WTC11 (cell line): ENCODE measurements around the gene ULK4.

Experiments used
- ELF4 ChIP-seq: sonication (generic); formaldehyde crosslinking; IDR thresholded peaks from 2 replicates; pipeline ENCODE4 v1.8.1; 2022; ENCODE audit warnings: low read depth, mild to moderate bottlenecking, moderate library complexity, missing genetic modification reagents
- FOXP1 ChIP-seq: sonication (generic); formaldehyde crosslinking; IDR thresholded peaks from 2 replicates; pipeline ENCODE4 v1.8.0; 2022; ENCODE audit warnings: missing genetic modification reagents, mild to moderate bottlenecking, moderate library complexity, borderline replicate concordance
- JUN ChIP-seq: sonication (generic); formaldehyde crosslinking; IDR thresholded peaks from 2 replicates; pipeline ENCODE4 v1.8.0; 2023; ENCODE audit warnings: mild to moderate bottlenecking, missing genetic modification reagents
- NR3C1 ChIP-seq: sonication (generic); formaldehyde crosslinking; conservative IDR thresholded peaks from 2 replicates; pipeline ENCODE4 v1.8.1; 2023; ENCODE audit warnings: low read depth, mild to moderate bottlenecking, missing genetic modification reagents
- SOX15 ChIP-seq: fragments of 250-450 bp; sonication (Bioruptor Pico); IDR thresholded peaks from 2 replicates; pipeline ENCODE4 v1.9.0; 2021; ENCODE audit warnings: mild to moderate bottlenecking
- SP1 ChIP-seq: sonication (generic); formaldehyde crosslinking; conservative IDR thresholded peaks from 2 replicates; pipeline ENCODE4 v1.8.1; 2022; ENCODE audit warnings: missing genetic modification reagents
- TF ChIP-seq, protein P1 (sequence below): sonication (generic); formaldehyde crosslinking; IDR thresholded peaks from 2 replicates; pipeline ENCODE4 v1.8.1; 2022; ENCODE audit warnings: low read depth, mild to moderate bottlenecking, moderate library complexity, missing genetic modification reagents, borderline replicate concordance
- TF ChIP-seq, protein P2 (sequence below): fragments of 250-450 bp; sonication (Bioruptor Pico); IDR thresholded peaks from 2 replicates; pipeline ENCODE4 v2.1.2; 2022; ENCODE audit warnings: mild to moderate bottlenecking, moderate library complexity
- TF ChIP-seq, protein P3 (sequence below): fragments of 200-600 bp; IDR thresholded peaks from 2 replicates; pipeline ENCODE4 v1.8.0; 2022; ENCODE audit warnings: antibody characterized with exemption
- TF ChIP-seq, protein P4 (sequence below): sonication (generic); formaldehyde crosslinking; IDR thresholded peaks from 2 replicates; pipeline ENCODE4 v1.8.1; 2023; ENCODE audit warnings: mild to moderate bottlenecking, missing genetic modification reagents, moderate library complexity
- TF ChIP-seq, protein P5 (sequence below): sonication (generic); formaldehyde crosslinking; IDR thresholded peaks from 2 replicates; pipeline ENCODE4 v1.8.0; 2022; ENCODE audit warnings: mild to moderate bottlenecking, missing genetic modification reagents
- TF ChIP-seq, protein P6 (sequence below): sonication (generic); formaldehyde crosslinking; IDR thresholded peaks from 2 replicates; pipeline ENCODE4 v1.8.0; 2022; ENCODE audit warnings: mild to moderate bottlenecking, missing genetic modification reagents
- TF ChIP-seq, protein P7 (sequence below): sonication (generic); formaldehyde crosslinking; IDR thresholded peaks from 2 replicates; pipeline ENCODE4 v1.8.1; 2023; ENCODE audit warnings: mild to moderate bottlenecking, missing genetic modification reagents, borderline replicate concordance

DNA sequence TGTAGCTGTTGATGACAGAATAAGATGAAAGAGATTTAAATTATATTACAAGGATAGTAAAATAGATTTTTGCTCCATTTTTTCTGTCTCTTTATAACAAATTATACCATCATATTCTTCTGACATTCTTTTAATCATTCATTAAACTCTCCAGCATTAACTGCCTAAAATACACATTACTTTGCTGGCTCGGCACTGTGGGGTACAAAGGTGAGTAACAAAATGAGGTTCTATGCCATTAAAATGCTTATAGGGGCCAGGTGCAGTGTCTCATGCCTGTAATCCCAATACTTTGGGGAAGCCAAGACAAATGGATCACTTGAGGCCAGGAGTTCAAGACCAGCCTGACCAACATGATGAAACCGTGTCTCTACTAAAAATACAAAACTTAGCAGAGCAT lies 81.5 kb downstream of the ULK4 start:
- no peak for TF ChIP-seq ELF4 (CRISPR knock-in tag)
- TF ChIP-seq, protein P1, sequence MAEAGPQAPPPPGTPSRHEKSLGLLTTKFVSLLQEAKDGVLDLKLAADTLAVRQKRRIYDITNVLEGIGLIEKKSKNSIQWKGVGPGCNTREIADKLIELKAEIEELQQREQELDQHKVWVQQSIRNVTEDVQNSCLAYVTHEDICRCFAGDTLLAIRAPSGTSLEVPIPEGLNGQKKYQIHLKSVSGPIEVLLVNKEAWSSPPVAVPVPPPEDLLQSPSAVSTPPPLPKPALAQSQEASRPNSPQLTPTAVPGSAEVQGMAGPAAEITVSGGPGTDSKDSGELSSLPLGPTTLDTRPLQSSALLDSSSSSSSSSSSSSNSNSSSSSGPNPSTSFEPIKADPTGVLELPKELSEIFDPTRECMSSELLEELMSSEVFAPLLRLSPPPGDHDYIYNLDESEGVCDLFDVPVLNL (CRISPR knock-in tag), result no peak
- TF ChIP-seq FOXP1, result no peak
- TF ChIP-seq, protein P2, sequence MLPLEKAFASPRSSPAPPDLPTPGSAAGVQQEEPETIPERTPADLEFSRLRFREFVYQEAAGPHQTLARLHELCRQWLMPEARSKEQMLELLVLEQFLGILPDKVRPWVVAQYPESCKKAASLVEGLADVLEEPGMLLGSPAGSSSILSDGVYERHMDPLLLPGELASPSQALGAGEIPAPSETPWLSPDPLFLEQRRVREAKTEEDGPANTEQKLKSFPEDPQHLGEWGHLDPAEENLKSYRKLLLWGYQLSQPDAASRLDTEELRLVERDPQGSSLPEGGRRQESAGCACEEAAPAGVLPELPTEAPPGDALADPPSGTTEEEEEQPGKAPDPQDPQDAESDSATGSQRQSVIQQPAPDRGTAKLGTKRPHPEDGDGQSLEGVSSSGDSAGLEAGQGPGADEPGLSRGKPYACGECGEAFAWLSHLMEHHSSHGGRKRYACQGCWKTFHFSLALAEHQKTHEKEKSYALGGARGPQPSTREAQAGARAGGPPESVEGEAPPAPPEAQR (CRISPR knock-in tag), result no peak
- TF ChIP-seq, protein P3, sequence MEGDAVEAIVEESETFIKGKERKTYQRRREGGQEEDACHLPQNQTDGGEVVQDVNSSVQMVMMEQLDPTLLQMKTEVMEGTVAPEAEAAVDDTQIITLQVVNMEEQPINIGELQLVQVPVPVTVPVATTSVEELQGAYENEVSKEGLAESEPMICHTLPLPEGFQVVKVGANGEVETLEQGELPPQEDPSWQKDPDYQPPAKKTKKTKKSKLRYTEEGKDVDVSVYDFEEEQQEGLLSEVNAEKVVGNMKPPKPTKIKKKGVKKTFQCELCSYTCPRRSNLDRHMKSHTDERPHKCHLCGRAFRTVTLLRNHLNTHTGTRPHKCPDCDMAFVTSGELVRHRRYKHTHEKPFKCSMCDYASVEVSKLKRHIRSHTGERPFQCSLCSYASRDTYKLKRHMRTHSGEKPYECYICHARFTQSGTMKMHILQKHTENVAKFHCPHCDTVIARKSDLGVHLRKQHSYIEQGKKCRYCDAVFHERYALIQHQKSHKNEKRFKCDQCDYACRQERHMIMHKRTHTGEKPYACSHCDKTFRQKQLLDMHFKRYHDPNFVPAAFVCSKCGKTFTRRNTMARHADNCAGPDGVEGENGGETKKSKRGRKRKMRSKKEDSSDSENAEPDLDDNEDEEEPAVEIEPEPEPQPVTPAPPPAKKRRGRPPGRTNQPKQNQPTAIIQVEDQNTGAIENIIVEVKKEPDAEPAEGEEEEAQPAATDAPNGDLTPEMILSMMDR, result no peak
- no peak for TF ChIP-seq JUN (CRISPR knock-in tag)
- TF ChIP-seq SOX15 (CRISPR knock-in tag), result no peak
- TF ChIP-seq, protein P4, sequence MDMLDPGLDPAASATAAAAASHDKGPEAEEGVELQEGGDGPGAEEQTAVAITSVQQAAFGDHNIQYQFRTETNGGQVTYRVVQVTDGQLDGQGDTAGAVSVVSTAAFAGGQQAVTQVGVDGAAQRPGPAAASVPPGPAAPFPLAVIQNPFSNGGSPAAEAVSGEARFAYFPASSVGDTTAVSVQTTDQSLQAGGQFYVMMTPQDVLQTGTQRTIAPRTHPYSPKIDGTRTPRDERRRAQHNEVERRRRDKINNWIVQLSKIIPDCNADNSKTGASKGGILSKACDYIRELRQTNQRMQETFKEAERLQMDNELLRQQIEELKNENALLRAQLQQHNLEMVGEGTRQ (CRISPR knock-in tag), result no peak
- TF ChIP-seq SP1, result no peak
- TF ChIP-seq, protein P5, sequence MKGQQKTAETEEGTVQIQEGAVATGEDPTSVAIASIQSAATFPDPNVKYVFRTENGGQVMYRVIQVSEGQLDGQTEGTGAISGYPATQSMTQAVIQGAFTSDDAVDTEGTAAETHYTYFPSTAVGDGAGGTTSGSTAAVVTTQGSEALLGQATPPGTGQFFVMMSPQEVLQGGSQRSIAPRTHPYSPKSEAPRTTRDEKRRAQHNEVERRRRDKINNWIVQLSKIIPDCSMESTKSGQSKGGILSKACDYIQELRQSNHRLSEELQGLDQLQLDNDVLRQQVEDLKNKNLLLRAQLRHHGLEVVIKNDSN (CRISPR knock-in tag), result no peak
- TF ChIP-seq, protein P6, sequence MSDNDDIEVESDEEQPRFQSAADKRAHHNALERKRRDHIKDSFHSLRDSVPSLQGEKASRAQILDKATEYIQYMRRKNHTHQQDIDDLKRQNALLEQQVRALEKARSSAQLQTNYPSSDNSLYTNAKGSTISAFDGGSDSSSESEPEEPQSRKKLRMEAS (CRISPR knock-in tag), result no peak
- TF ChIP-seq NR3C1, result no peak
- TF ChIP-seq, protein P7, sequence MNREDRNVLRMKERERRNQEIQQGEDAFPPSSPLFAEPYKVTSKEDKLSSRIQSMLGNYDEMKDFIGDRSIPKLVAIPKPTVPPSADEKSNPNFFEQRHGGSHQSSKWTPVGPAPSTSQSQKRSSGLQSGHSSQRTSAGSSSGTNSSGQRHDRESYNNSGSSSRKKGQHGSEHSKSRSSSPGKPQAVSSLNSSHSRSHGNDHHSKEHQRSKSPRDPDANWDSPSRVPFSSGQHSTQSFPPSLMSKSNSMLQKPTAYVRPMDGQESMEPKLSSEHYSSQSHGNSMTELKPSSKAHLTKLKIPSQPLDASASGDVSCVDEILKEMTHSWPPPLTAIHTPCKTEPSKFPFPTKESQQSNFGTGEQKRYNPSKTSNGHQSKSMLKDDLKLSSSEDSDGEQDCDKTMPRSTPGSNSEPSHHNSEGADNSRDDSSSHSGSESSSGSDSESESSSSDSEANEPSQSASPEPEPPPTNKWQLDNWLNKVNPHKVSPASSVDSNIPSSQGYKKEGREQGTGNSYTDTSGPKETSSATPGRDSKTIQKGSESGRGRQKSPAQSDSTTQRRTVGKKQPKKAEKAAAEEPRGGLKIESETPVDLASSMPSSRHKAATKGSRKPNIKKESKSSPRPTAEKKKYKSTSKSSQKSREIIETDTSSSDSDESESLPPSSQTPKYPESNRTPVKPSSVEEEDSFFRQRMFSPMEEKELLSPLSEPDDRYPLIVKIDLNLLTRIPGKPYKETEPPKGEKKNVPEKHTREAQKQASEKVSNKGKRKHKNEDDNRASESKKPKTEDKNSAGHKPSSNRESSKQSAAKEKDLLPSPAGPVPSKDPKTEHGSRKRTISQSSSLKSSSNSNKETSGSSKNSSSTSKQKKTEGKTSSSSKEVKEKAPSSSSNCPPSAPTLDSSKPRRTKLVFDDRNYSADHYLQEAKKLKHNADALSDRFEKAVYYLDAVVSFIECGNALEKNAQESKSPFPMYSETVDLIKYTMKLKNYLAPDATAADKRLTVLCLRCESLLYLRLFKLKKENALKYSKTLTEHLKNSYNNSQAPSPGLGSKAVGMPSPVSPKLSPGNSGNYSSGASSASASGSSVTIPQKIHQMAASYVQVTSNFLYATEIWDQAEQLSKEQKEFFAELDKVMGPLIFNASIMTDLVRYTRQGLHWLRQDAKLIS (CRISPR knock-in tag), result no peak
